HepG2 (cell line): ENCODE measurements around the gene SNRPD3. TPM values are rescaled to one million over a fixed set of nuclear protein-coding genes. Genes with fewer than 3 reads are reported as not detected.
A peak's percentile ranks its signal among the peaks of the same experiment; 100 is the strongest.

Experiments
- ATAC-seq: fragments of 200-7000 bp; cut with Tn5 transposase; 3 replicates; pipeline ENCODE4 v1.9.1; 2020; ENCODE audit warnings: mild to moderate bottlenecking, moderate library complexity
- BruUV-seq: library from RNA; stranded (reverse); fragments of 400-500 nt; replicated peaks from 2 replicates; lab custom pipeline; 2021; lab: Mats Ljungman, UMichigan
- CTCF ChIA-PET: fragments of 300-600 bp; formaldehyde crosslinking; extraction: SDS; loops from one replicate; lab custom pipeline; 2021; ENCODE audit warnings: low total read pairs, inconsistent platforms, low intra/inter-chr PET ratio; lab: Yijun Ruan, JAX
- POLR2A ChIA-PET: fragments of 350-600 bp; sonication (Branson Sonifier 250); formaldehyde crosslinking; loops from one replicate; lab custom pipeline; 2020; ENCODE audit warnings: antibody characterized with exemption, inconsistent platforms; lab: Yijun Ruan, JAX
- DNase-seq: peaks from one replicate; pipeline ENCODE4 v3.0.0-alpha.2; 2015; ENCODE audit warnings: low spot score
- FAIRE-seq: peaks from 3 replicates; lab custom pipeline; 2011; peaks lifted over from hg19 to GRCh38; lab: Jason Lieb, UNC
- H2AFZ ChIP-seq: one replicate; pipeline ENCODE4 v1.6.1; 2011; ENCODE audit warnings: low read length, inconsistent platforms
- H3K27ac ChIP-seq: fragments of 300-600 bp; 3 replicates; pipeline ENCODE4 v1.8.0; 2011; ENCODE audit warnings: mixed run types, mild to moderate bottlenecking, mixed read lengths, low read length, inconsistent platforms; ENCODE audit not compliant: insufficient read depth; ENCODE audit errors: extremely low read length
- H3K27me3 ChIP-seq, 2 experiments: fragments of 200-600 bp in 1 of 2; 2 replicates in 1 of 2; 3 replicates in 1 of 2; pipeline versions ENCODE4 v1.6.0 to v1.8.0; 2011; ENCODE audit warnings: low read length in 2 of 2, mild to moderate bottlenecking in 2 of 2, moderate library complexity in 2 of 2, inconsistent platforms in 1 of 2; ENCODE audit not compliant: insufficient read depth in 2 of 2, control insufficient read depth in 1 of 2
- H3K36me3 ChIP-seq, 2 experiments: fragments of 200-600 bp in 1 of 2; replicated peaks in 1 of 2; 2 replicates in 1 of 2; 3 replicates in 1 of 2; pipeline versions ENCODE4 v1.5.1 to v1.8.0; 2011; ENCODE audit warnings: low read length in 2 of 2, inconsistent platforms in 1 of 2; ENCODE audit not compliant: insufficient read depth in 2 of 2, control insufficient read depth in 1 of 2
- H3K4me1 ChIP-seq: 2 replicates; pipeline ENCODE4 v1.5.1; 2012; ENCODE audit warnings: low read length, inconsistent platforms; ENCODE audit not compliant: insufficient read depth
- H3K4me2 ChIP-seq: 2 replicates; pipeline ENCODE4 v1.6.0; 2011; ENCODE audit warnings: low read depth, low read length, inconsistent platforms
- H3K4me3 ChIP-seq, 3 experiments: fragments of 200-600 bp in 1 of 3; sonication (generic), shearing (Covaris generic) in 1 of 3; replicated peaks in 1 of 3; 2 replicates each; pipeline ENCODE4 v1.5.1; 2011 to 2016; ENCODE audit warnings: low read length in 3 of 3, inconsistent platforms in 2 of 3, low read depth in 2 of 3, mild to moderate bottlenecking in 2 of 3, control low read depth in 1 of 3, mixed read lengths in 1 of 3; ENCODE audit not compliant: insufficient read depth in 1 of 3
- H3K79me2 ChIP-seq: one replicate; pipeline ENCODE4 v1.6.1; 2011; ENCODE audit warnings: low read length, inconsistent platforms; ENCODE audit not compliant: insufficient read depth
- H3K9ac ChIP-seq: 2 replicates; pipeline ENCODE4 v1.6.0; 2011; ENCODE audit warnings: mild to moderate bottlenecking, low read depth, low read length, inconsistent platforms; ENCODE audit not compliant: insufficient read depth
- H3K9me3 ChIP-seq: 2 replicates; pipeline ENCODE4 v1.5.1; 2012; ENCODE audit warnings: mild to moderate bottlenecking, low read length
- H4K20me1 ChIP-seq: 2 replicates; pipeline ENCODE4 v1.6.0; 2011; ENCODE audit warnings: inconsistent platforms, mild to moderate bottlenecking, low read length, moderate library complexity; ENCODE audit not compliant: insufficient read depth
- ARHGAP35 ChIP-seq: sonication (generic); formaldehyde crosslinking; IDR thresholded peaks from 2 replicates; pipeline ENCODE4 v1.9.0; 2022; ENCODE audit warnings: mild to moderate bottlenecking, inconsistent platforms, moderate library complexity, missing genetic modification reagents, borderline replicate concordance
- ATF7 ChIP-seq, 2 experiments: fragments of 450-650 bp in 1 of 2; sonication (generic) in 1 of 2; formaldehyde crosslinking in 1 of 2; IDR thresholded peaks; 2 replicates each; pipeline versions ENCODE4 v1.4.0 to v1.6.1; 2016 to 2020; ENCODE audit warnings: antibody characterized with exemption in 1 of 2, mild to moderate bottlenecking in 1 of 2, missing genetic modification reagents in 1 of 2
- CEBPB ChIP-seq: IDR thresholded peaks from 2 replicates; pipeline ENCODE4 v1.6.1; 2011; ENCODE audit warnings: low read depth, low read length, improper control_type of control experiment, borderline replicate concordance
- FOXP4 ChIP-seq: sonication (generic); formaldehyde crosslinking; IDR thresholded peaks from 2 replicates; pipeline ENCODE4 v1.4.0; 2020; ENCODE audit warnings: missing genetic modification reagents
- GLMP ChIP-seq: sonication (generic); formaldehyde crosslinking; IDR thresholded peaks from 2 replicates; pipeline ENCODE4 v1.9.0; 2021; ENCODE audit warnings: missing genetic modification reagents, mild to moderate bottlenecking, borderline replicate concordance
- GTF3A ChIP-seq: sonication (generic); formaldehyde crosslinking; conservative IDR thresholded peaks from 2 replicates; pipeline ENCODE4 v1.4.0; 2020; ENCODE audit warnings: mild to moderate bottlenecking, missing genetic modification reagents
- HOXA7 ChIP-seq: sonication (generic); formaldehyde crosslinking; IDR thresholded peaks from 2 replicates; pipeline ENCODE4 v1.8.1; 2022; ENCODE audit warnings: mild to moderate bottlenecking, missing genetic modification reagents, moderate library complexity
- POLR2A ChIP-seq, 2 experiments: IDR thresholded peaks; 2 replicates each; pipeline ENCODE4 v1.6.1; 2011; ENCODE audit warnings: low read depth in 2 of 2, low read length in 2 of 2, mild to moderate bottlenecking in 1 of 2, moderate library complexity in 1 of 2; ENCODE audit not compliant: insufficient read depth in 1 of 2
- PREB ChIP-seq: sonication (generic); formaldehyde crosslinking; IDR thresholded peaks from 2 replicates; pipeline ENCODE4 v1.4.0; 2020; ENCODE audit warnings: missing genetic modification reagents
- RELA ChIP-seq: sonication (generic); formaldehyde crosslinking; IDR thresholded peaks from 2 replicates; pipeline ENCODE4 v1.4.0; 2020; ENCODE audit warnings: missing genetic modification reagents
- SNRNP70 ChIP-seq: fragments of 200-400 bp; formaldehyde crosslinking; IDR thresholded peaks from 2 replicates; pipeline ENCODE4 v1.6.1; 2017; ENCODE audit warnings: mild to moderate bottlenecking, low read depth, low read length, moderate library complexity
- TFAP4 ChIP-seq: sonication (generic); IDR thresholded peaks from 2 replicates; pipeline ENCODE4 v1.6.1; 2016; ENCODE audit warnings: low read depth, borderline replicate concordance
- ZFP1 ChIP-seq: IDR thresholded peaks from 2 replicates; pipeline ENCODE4 v1.6.1; 2016
- ZKSCAN1 ChIP-seq: fragments of 150-350 bp; IDR thresholded peaks from 2 replicates; pipeline ENCODE4 v1.6.1; 2014; ENCODE audit warnings: low read length
- ZMAT3 ChIP-seq: sonication (generic); formaldehyde crosslinking; conservative IDR thresholded peaks from 2 replicates; pipeline ENCODE4 v1.7.0; 2021; ENCODE audit warnings: missing genetic modification reagents
- ZMYM2 ChIP-seq: sonication (generic); formaldehyde crosslinking; IDR thresholded peaks from 2 replicates; pipeline ENCODE4 v1.8.0; 2022; ENCODE audit warnings: mild to moderate bottlenecking, missing genetic modification reagents
- ZNF224 ChIP-seq: sonication (generic); formaldehyde crosslinking; IDR thresholded peaks from 2 replicates; pipeline ENCODE4 v1.5.0; 2020; ENCODE audit warnings: mild to moderate bottlenecking, missing genetic modification reagents
- ZNF235 ChIP-seq: sonication (generic); formaldehyde crosslinking; IDR thresholded peaks from 2 replicates; pipeline ENCODE4 v1.8.1; 2023; ENCODE audit warnings: mild to moderate bottlenecking, missing genetic modification reagents, borderline replicate concordance
- ZNF30 ChIP-seq: sonication (generic); formaldehyde crosslinking; IDR thresholded peaks from 2 replicates; pipeline ENCODE4 v1.5.0; 2020; ENCODE audit warnings: mild to moderate bottlenecking, missing genetic modification reagents
- ZNF484 ChIP-seq: sonication (generic); formaldehyde crosslinking; IDR thresholded peaks from 2 replicates; pipeline ENCODE4 v1.5.1; 2020; ENCODE audit warnings: mild to moderate bottlenecking, low read depth, missing genetic modification reagents, borderline replicate concordance
- ZNF607 ChIP-seq: sonication (generic); formaldehyde crosslinking; IDR thresholded peaks from 2 replicates; pipeline ENCODE4 v1.5.1; 2020; ENCODE audit warnings: missing genetic modification reagents, mild to moderate bottlenecking, borderline replicate concordance
- WGBS: methylation state at CpG from one replicate; pipeline ENCODE4 v1.1.6; 2017; ENCODE audit warnings: low lambda C conversion rate; 5-methylcytosine and 5-hydroxymethylcytosine counted together
- in situ Hi-C: cut with HindIII; loops from 2 replicates; pipeline ENCODE4 v1.10.0; 2017; ENCODE audit warnings: low pct_unique_long_range_greater_than_20kb; ENCODE audit not compliant: extremely low pct_ligation_motif_present
- intact Hi-C: fragments of 100-400 bp; cut with micrococcal nuclease; formaldehyde crosslinking; loops from one replicate; pipeline ENCODE4 v1.10.0; 2022; ENCODE audit not compliant: unreplicated experiment
- polyA plus RNA-seq, 8 experiments: library from polyadenylated mRNA; depleted of rRNA in 3 of 8; stranded (reverse) in 7 of 8; unstranded in 1 of 8; fragments of >200 nt; fragmentation: Illumina TruSeq in 4 of 8; extraction: Trizol in 4 of 8; gene quantifications; 2 replicates each; pipeline versions ENCODE4 v1.2.1 to v1.2.3, GENCODE V29; 2011 to 2016; ENCODE audit warnings: low read depth in 4 of 8, missing spikeins in 1 of 8, mixed read lengths in 1 of 8; ENCODE audit not compliant: insufficient read depth in 1 of 8
- total RNA-seq, 5 experiments: library from RNA; depleted of rRNA; stranded (reverse); fragments of >200 nt; fragmentation: Illumina TruSeq; extraction: Trizol; gene quantifications; 2 replicates each; pipeline ENCODE4 v1.2.3, GENCODE V29; 2016; ENCODE audit warnings: low read depth in 1 of 5

The SNRPD3 gene
- total and polyA plus RNA-seq, 2 of the 13 experiments (the other 11 are each of a cell fraction or from before 2014, with no cell fraction given): 110 to 209 TPM

- no peak for DNase-seq
- H2AFZ ChIP-seq: no peak overlapping the region
- no peaks in the 10 kb centered on the region for H3K9me3 ChIP-seq
- no TSS peak for BruUV-seq
- peak overlapping the region in 1 of 3 experiments; percentile 51; a peak in 2 of 6 replicates for H3K4me3 ChIP-seq
- no peaks in the 10 kb centered on the region for H4K20me1 ChIP-seq
- ATAC-seq: no peak
- peak overlapping the region; percentile 84 for H3K9ac ChIP-seq
- H3K27me3 ChIP-seq: no peaks in the 10 kb centered on the region; a peak in 1 of 5 replicates
- in situ Hi-C loops (no loop called here), intact Hi-C loops (loop anchor here (2.0 kb wide), 1 partner anchor 52 kb away; the partner anchor contains the start of gene GGT1)
- no peak for FAIRE-seq
- H3K36me3 ChIP-seq: peaks cover 16 to 35% of the 10 kb centered on the region in 2 experiments
- 49% methylated on average over 5 of the region's 6 CpGs for WGBS
- H3K79me2 ChIP-seq: peaks cover 62% of the 10 kb centered on the region
- H3K4me2 ChIP-seq: peak overlapping the region; percentile 92
- CTCF ChIA-PET: no interaction called here
- peaks cover 75% of the 10 kb centered on the region for H3K4me1 ChIP-seq
- POLR2A ChIA-PET: interaction anchor here (0.7 to 9.3 kb wide), 16 partner anchors 9 to 52 kb away, joined by 3 to 138 read pairs (median 12); partner anchors contain the start of genes GGT1 and LRRC75B
- H3K27ac ChIP-seq: peak overlapping the region; percentile 98
- no peak for TF ChIP-seq ZKSCAN1
- no peak for TF ChIP-seq RELA (CRISPR knock-in tag)
- TF ChIP-seq ATF7 (IDR thresholded peaks at IDR 0.05): no peak
- no peak for TF ChIP-seq ATF7 (CRISPR knock-in tag; IDR thresholded peaks at IDR 0.05)
- no peak for TF ChIP-seq ZNF224 (CRISPR knock-in tag)
- TF ChIP-seq ZFP1 (CRISPR knock-in tag): no peak
- TF ChIP-seq PREB (CRISPR knock-in tag): no peak
- 0 out of 2 replicates have a peak, but pooled peaks have one; percentile 9 for TF ChIP-seq HOXA7
- no peak for TF ChIP-seq GLMP (CRISPR knock-in tag)
- no peak for TF ChIP-seq ZNF30
- TF ChIP-seq ZMAT3 (CRISPR knock-in tag): no peak
- no peak for TF ChIP-seq SNRNP70
- TF ChIP-seq TFAP4: 0 out of 2 replicates have a peak, but pooled peaks have one; percentile 21
- TF ChIP-seq GTF3A (CRISPR knock-in tag): no peak
- no peak for TF ChIP-seq ZMYM2 (CRISPR knock-in tag)
- no peak for TF ChIP-seq ZNF607 (CRISPR knock-in tag)
- TF ChIP-seq POLR2A (IDR thresholded peaks at IDR 0.05; ENCODE audit: insufficient read depth in 1 of 2, low read depth in 2 of 2, low read length in 2 of 2): peak in 1 of 2 experiments; percentile 6; a peak in 1 of 4 replicates
- TF ChIP-seq FOXP4 (CRISPR knock-in tag): no peak
- TF ChIP-seq ZNF484: no peak
- TF ChIP-seq ZNF235: no peak
- no peak for TF ChIP-seq ARHGAP35 (CRISPR knock-in tag)
- TF ChIP-seq CEBPB: no peak
These were observed 4.8 kb upstream of the SNRPD3 start for GRCh38 chr22:24550902-24551435.
